Kidney (tissue), 14 donors: Measurements from ENCODE around the gene DLG4. TPM values are rescaled to one million over a fixed set of nuclear protein-coding genes. Genes with fewer than 3 reads are reported as not detected.

Experiments
- DNase-seq, 5 donors: peaks; one replicate each; pipeline ENCODE4 v3.0.0-alpha.2; 2013 to 2020
- FAIRE-seq: peaks from 2 replicates; lab custom pipeline; 2012; peaks lifted over from hg19 to GRCh38; lab: Jason Lieb, UNC
- H3K27ac ChIP-seq, 2 donors: one replicate each; pipeline ENCODE4 v1.7.0; 2013; ENCODE audit warnings: low read depth in 2 of 2, low read length in 2 of 2, inconsistent platforms in 1 of 2
- H3K27me3 ChIP-seq: one replicate; pipeline ENCODE4 v1.7.1; 2013; ENCODE audit warnings: low read length, inconsistent platforms; ENCODE audit not compliant: control insufficient read depth, insufficient read depth
- H3K36me3 ChIP-seq, 3 donors: one replicate each; pipeline versions ENCODE4 v1.7.0 to v1.7.1; 2013; ENCODE audit warnings: low read length in 3 of 3, control low read depth in 1 of 3, inconsistent platforms in 1 of 3; ENCODE audit not compliant: insufficient read depth in 3 of 3, control insufficient read depth in 2 of 3
- H3K4me1 ChIP-seq, 3 donors: one replicate each; pipeline versions ENCODE4 v1.7.0 to v1.7.1; 2013; ENCODE audit warnings: low read length in 3 of 3, inconsistent platforms in 1 of 3, low read depth in 1 of 3; ENCODE audit not compliant: control insufficient read depth in 2 of 3, insufficient read depth in 2 of 3
- H3K4me3 ChIP-seq, 3 donors: one replicate each; pipeline versions ENCODE4 v1.7.0 to v1.8.1; 2013; ENCODE audit warnings: low read length in 3 of 3, control low read depth in 1 of 3, inconsistent platforms in 1 of 3
- H3K9ac ChIP-seq, 3 donors: one replicate each; pipeline versions ENCODE4 v1.7.0 to v1.7.1; 2013; ENCODE audit warnings: low read length in 3 of 3, control low read depth in 1 of 3, inconsistent platforms in 1 of 3
- H3K9me3 ChIP-seq, 3 donors: one replicate each; pipeline versions ENCODE4 v1.7.0 to v1.7.1; 2013; ENCODE audit warnings: low read length in 3 of 3, control low read depth in 1 of 3, inconsistent platforms in 1 of 3; ENCODE audit not compliant: control insufficient read depth in 2 of 3, insufficient read depth in 1 of 3
- intact Hi-C: fragments of 100-400 bp; cut with DNase I; formaldehyde crosslinking; loops from one replicate; pipeline ENCODE4 v1.11.1; 2022
- polyA plus RNA-seq: library from polyadenylated mRNA; stranded (reverse); fragments of 350-450 nt; fragmentation: Illumina TruSeq; extraction: RNeasy Lipid Tissue Mini Kit (QIAGEN cat#74804); gene quantifications from one replicate; pipeline ENCODE4 v1.2.3, GENCODE V29; 2014; ENCODE audit warnings: low read depth, low replicate concordance; ENCODE audit not compliant: insufficient read depth
- total RNA-seq: library from RNA; stranded (reverse); fragmentation: NEBNext Ultra II Directional; extraction: Animal tissue kit (Norgen Biotek cat#: 25700); gene quantifications from one replicate; pipeline ENCODE4 v1.2.1, GENCODE V29; 2021
- TF ChIP-seq, protein P1 (sequence below): IDR thresholded peaks from 3 replicates; pipeline ENCODE4 v1.5.1; 2012; ENCODE audit warnings: mild to moderate bottlenecking, moderate library complexity, borderline replicate concordance; ENCODE audit not compliant: insufficient read depth; ENCODE audit errors: extremely low read depth
- donor health status: control.
- donor health status: control.
- donor health status: control.
- donor health status: control.
- donor health status: control.
- donor health status: DM: yes; HTN: yes; CAD: no.
- donor health status: Normal renal cell carcinoma (clear cell type).

Gene DLG4
- total and polyA plus RNA-seq, 2 donors from 2014 or later: 6.6 to 18.9 TPM

DNA sequence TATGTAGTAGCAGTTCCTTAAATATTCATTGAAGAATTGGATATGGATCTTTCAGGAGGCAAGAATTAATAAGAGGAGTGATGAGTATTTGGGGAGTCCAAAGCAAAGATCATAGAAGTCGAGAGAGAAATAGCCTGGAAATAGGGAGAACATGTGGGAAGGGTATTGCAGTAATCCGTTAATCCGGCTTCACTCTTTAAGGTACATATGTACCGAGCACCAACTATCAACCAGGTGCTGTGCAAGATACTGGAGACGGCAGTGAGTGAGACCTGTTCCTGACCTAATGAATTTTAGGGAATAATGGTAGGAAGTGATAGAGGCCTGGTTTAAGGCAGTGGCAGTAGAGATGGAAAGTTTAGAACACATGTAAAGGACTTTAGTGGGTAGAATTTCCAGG is 33.4 kb upstream of the DLG4 start:
- Histone ChIP-seq H3K9me3 (no peaks in the 10 kb centered on the region), H3K9ac (peak overlapping the region in 2 of 3 donors; percentile 31 to 91), H3K27ac (peak overlapping the region; percentile 99 to 100), H3K36me3 (peaks cover 0 to 20% (median 6%) of the 10 kb centered on the region in 3 donors), H3K27me3 (no peaks in the 10 kb centered on the region), H3K4me1 (peaks cover 5 to 25% (median 19%) of the 10 kb centered on the region in 3 donors), H3K4me3 (peak overlapping the region; percentile 69 to 90 (median 86))
- TF ChIP-seq, protein P1, sequence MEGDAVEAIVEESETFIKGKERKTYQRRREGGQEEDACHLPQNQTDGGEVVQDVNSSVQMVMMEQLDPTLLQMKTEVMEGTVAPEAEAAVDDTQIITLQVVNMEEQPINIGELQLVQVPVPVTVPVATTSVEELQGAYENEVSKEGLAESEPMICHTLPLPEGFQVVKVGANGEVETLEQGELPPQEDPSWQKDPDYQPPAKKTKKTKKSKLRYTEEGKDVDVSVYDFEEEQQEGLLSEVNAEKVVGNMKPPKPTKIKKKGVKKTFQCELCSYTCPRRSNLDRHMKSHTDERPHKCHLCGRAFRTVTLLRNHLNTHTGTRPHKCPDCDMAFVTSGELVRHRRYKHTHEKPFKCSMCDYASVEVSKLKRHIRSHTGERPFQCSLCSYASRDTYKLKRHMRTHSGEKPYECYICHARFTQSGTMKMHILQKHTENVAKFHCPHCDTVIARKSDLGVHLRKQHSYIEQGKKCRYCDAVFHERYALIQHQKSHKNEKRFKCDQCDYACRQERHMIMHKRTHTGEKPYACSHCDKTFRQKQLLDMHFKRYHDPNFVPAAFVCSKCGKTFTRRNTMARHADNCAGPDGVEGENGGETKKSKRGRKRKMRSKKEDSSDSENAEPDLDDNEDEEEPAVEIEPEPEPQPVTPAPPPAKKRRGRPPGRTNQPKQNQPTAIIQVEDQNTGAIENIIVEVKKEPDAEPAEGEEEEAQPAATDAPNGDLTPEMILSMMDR: no peak
- intact Hi-C loops: no loop called here
- FAIRE-seq: no peak
- no peak for DNase-seq

DNA sequence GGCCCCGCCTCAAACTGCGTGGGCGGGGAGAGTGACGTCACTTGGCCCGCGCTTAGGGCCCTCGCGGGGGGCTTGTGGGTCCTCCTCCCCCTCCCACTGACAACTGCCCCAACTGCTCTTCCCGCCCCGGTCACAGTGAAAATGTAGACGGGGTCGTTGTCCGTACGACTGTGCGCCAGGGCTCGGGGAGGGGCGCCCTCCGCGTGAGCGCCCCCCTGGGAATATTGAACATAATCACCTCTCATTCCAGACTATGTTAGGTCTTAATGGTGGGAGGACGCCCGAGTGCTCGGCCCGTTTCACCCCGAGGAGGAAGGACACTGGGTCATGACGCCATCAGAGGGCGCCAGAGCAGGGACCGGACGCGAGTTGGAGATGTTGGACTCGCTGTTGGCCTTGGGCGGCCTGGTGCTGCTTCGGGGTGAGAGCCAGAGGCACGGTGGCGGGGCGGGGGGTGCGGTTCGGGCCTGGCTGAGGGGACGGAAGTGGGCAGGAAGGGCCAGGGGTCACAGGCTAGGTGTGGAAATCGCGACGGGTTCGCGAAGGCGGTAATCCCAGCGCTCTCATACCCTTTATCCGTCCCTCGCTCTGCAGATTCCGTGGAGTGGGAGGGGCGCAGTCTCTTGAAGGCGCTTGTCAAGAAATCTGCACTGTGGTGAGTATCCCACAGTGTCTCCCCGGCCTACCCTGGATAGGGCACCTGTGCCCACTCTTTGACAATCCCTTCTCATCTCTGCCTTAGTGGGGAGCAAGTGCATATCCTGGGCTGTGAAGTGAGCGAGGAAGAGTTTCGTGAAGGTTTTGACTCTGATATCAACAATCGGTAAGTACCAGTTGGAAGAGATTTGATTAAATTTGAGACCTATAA is 32.8 kb upstream of the DLG4 start, which contains the start of gene ELP5:
ELP5 (plus strand) TSS at position 40 of the 868 bp plus-strand sequence; CDS start at position 376, 336 bp downstream.
- Histone ChIP-seq H3K36me3 (peaks cover 0 to 19% (median 6%) of the 10 kb centered on the region in 3 donors), H3K9me3 (no peaks in the 10 kb centered on the region), H3K27ac (peak within 1 kb of the TSS; percentile 99 to 100), H3K27me3 (no peaks in the 10 kb centered on the region), H3K4me1 (peaks cover 5 to 25% (median 19%) of the 10 kb centered on the region in 3 donors), H3K9ac (peak within 1 kb of the TSS; percentile 57 to 97 (median 91)), H3K4me3 (peak within 1 kb of the TSS; percentile 73 to 90 (median 86))
- TF ChIP-seq, protein P1: peak; percentile 31
- DNase-seq (peak; percentile 95 to 100 (median 97)), FAIRE-seq (no peak)
- intact Hi-C loops: no loop called here

DNA sequence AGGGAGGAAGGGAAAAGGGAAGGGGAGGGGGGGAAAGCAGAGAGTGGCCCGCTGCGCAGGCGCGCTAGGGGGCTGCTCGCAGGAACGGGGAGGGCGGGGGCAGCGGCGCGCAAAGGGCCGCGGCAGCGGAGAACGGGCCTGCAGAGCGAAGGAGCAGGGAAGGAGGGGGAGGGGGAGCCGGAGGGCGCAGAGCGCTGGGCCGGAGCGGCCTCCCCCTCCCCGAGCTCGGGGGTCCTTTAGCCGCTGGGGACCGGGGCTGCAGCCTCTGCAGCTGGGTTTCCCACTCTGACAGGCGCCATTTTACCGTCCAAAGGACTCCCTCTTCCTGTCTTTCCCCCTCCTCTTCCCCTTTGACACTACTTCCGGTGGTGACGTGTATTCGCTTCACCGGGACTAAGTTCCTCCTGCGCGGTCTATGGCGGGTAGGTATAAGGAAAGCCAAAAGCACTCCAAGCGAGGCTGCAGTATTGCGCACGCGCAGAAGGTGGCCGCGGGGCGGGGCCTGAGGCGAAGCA is 32.1 kb upstream of the DLG4 start, which contains the start of gene CTDNEP1:
CTDNEP1 (minus strand) TSS at position 74 of the 515 bp plus-strand sequence. CDS start 438 bp downstream, outside the sequence.
- DNase-seq (peak in 4 of 5 donors; percentile 99 to 100 (median 100)), FAIRE-seq (peak; percentile 93)
- intact Hi-C loops: no loop called here

More for the DNA sequence above, 32.1 kb upstream of the DLG4 start, which contains the start of gene CTDNEP1:
- TF ChIP-seq, protein P1: no peak
- Histone ChIP-seq H3K36me3 (peaks cover 0 to 13% (median 7%) of the 10 kb centered on the region in 3 donors), H3K4me1 (peaks cover 5 to 25% (median 19%) of the 10 kb centered on the region in 3 donors), H3K4me3 (peak within 1 kb of the TSS; percentile 73 to 90 (median 86)), H3K27ac (peak within 1 kb of the TSS; percentile 99 to 100), H3K9me3 (no peaks in the 10 kb centered on the region), H3K27me3 (no peaks in the 10 kb centered on the region), H3K9ac (peak within 1 kb of the TSS; percentile 57 to 97 (median 91))
